BE2C (cell line): ENCODE results near the gene PEMT.

Source experiments
- DNase-seq: peaks from one replicate; pipeline ENCODE4 v3.0.0-alpha.2; 2020
- H3K27me3 ChIP-seq: fragments of 250-450 bp; sonication (Bioruptor Pico); 2 replicates; pipeline ENCODE4 v1.5.1; 2020; ENCODE audit warnings: mild to moderate bottlenecking
- H3K36me3 ChIP-seq: fragments of 250-450 bp; sonication (Bioruptor Pico); 2 replicates; pipeline ENCODE4 v1.5.1; 2020; ENCODE audit warnings: mild to moderate bottlenecking
- H3K4me1 ChIP-seq: fragments of 250-450 bp; sonication (Bioruptor Pico); 2 replicates; pipeline ENCODE4 v1.5.1; 2020
- H3K4me3 ChIP-seq: 2 replicates; pipeline ENCODE4 v1.5.1; 2011; ENCODE audit warnings: low read depth, low read length
- H3K9me3 ChIP-seq: fragments of 250-450 bp; sonication (Bioruptor Pico); 2 replicates; pipeline ENCODE4 v1.5.1; 2020
- CTCF ChIP-seq: IDR thresholded peaks from 2 replicates; pipeline ENCODE4 v1.5.1; 2012; ENCODE audit warnings: mild to moderate bottlenecking, low read depth, low read length

Gene PEMT

DNA sequence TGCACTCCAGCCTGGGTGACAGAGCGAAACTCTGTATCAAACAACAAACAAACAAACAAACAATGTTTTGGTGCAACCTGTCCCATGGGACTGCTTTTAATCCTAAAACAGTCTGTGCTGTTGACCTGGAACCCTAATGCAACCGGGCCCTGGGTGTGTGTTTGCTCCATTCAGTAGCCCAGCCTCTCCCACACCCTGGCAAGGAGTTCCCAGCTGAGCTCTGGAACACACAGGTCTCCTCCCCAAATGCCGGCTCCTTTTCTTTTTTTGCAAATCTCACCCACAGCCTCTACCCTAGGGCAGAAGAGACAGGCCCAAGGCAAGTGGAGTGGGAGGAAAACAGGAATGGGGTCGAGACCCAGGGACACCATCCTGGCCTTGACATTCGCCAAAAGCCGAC lies 65.6 kb downstream of the PEMT start:
- TF ChIP-seq CTCF: no peak
- Histone ChIP-seq H3K9me3 (no peaks in the 10 kb centered on the region), H3K27me3 (no peaks in the 10 kb centered on the region), H3K36me3 (no peaks in the 10 kb centered on the region), H3K4me3 (no peak overlapping the region), H3K4me1 (peaks cover 6% of the 10 kb centered on the region; the same call in 1 of the 2 replicates)
- no peak for DNase-seq

DNA sequence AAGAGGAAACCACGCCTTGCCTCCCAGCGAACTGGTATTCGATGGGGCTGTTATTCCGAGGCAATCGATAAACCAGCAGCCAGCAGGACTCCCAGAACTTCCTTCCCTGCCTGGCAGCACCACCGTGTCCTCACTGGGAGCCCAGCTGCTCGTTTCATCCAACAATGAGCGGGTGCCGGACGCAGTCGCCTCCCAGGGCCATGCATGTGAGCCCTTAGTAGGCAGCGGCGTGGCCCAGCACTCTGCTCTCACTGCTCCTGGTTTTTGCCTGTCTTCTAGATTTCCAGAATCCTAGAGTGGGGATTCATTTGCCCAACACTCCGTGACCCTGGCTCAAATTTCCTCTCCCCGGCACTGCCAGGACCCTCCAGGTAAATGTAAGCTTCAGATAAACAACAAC lies 66.2 kb downstream of the PEMT start:
- no peaks in the 10 kb centered on the region for H3K27me3 ChIP-seq
- no peaks in the 10 kb centered on the region for H3K36me3 ChIP-seq
- peaks cover 6% of the 10 kb centered on the region; the same call in 1 of the 2 replicates for H3K4me1 ChIP-seq
- DNase-seq: no peak
- H3K9me3 ChIP-seq: no peaks in the 10 kb centered on the region
- H3K4me3 ChIP-seq: no peak overlapping the region
- TF ChIP-seq CTCF: no peak

DNA sequence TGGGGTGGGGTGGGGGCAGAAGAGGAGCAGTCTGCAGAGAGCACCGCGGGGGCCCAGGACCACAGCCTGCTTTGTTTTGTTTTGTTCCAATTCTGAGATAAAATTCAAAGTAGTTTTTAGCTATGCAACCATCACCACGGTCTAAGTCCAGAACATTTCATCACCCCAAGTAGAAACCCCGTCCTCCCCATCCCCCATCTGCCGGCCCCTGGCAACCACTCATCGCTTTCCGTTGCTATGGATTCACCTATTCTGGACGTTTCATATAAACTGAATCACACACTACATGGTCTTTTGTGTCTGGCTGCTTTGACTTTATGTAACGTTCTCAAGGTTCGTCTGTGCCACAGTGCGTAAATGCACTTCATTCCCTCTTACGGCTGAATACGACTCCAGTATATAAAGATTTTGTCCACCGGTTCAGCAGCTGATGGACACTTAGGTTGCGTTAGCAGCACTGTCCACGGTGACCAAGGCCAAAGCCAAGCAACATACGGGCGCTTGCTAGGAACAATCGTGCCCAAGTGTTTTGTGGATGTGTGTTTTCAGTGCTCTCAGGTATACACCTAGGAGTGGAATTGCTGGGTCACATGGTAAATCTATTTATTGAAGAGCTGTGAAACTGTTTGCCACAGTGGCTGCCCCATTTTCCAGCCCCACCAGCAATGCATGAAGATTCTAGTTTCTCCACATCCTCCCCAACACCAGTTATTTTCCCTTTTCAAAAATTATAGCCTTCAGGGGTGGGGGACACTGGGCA lies 67.6 kb downstream of the PEMT start:
- Histone ChIP-seq H3K27me3 (no peaks in the 10 kb centered on the region), H3K4me3 (no peak overlapping the region), H3K9me3 (no peaks in the 10 kb centered on the region), H3K36me3 (no peaks in the 10 kb centered on the region), H3K4me1 (peaks cover 6% of the 10 kb centered on the region; the same call in 1 of the 2 replicates)
- DNase-seq: no peak
- no peak for TF ChIP-seq CTCF

- no peaks in the 10 kb centered on the region for H3K36me3 ChIP-seq
- peaks cover 6% of the 10 kb centered on the region; the same call in 1 of the 2 replicates for H3K4me1 ChIP-seq
- H3K9me3 ChIP-seq: no peaks in the 10 kb centered on the region
- H3K27me3 ChIP-seq: no peaks in the 10 kb centered on the region
- DNase-seq: no peak
- no peak overlapping the region for H3K4me3 ChIP-seq
- TF ChIP-seq CTCF: no peak
Measured at GRCh38 chr17:17523001-17523730, 68.3 kb downstream of the PEMT start.

DNA sequence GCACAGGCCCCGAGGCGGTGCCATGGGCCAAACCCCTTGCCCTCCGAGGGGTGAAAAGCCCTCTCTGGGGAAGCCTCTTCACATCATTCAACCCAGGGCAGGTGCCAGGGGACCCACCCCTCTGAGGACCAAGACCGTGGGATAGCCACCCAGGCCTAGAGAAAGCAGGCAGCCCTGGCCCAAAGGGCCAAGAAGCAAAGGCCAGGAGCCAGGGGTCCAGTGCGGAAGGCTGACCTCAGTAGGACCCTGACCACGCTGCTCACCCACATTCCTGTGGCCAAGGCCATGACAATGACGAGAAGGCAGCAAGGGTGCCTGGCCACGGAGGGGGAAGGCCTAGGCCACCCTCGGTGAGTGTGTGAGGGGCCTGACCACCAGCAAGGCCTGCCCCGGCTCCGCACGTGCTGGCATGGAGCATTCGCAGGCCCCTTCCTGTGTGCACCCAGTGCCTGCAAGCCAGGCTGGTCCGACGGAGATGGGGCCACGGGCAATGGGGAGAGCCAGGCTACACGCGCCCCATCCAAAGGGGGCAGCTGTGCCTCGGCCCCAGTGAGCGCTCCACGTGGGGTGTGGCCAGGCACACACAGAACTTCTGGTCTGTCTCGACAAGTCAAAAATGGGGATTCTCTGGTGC lies 70.8 kb downstream of the PEMT start:
- peaks cover 6% of the 10 kb centered on the region; the same call in 1 of the 2 replicates for H3K4me1 ChIP-seq
- H3K9me3 ChIP-seq: no peaks in the 10 kb centered on the region
- no peaks in the 10 kb centered on the region for H3K36me3 ChIP-seq
- H3K4me3 ChIP-seq: no peak overlapping the region
- DNase-seq: no peak
- TF ChIP-seq CTCF: no peak
- H3K27me3 ChIP-seq: no peaks in the 10 kb centered on the region
